ENCODE results near the gene CALML4. TPM values are rescaled to one million over a fixed set of nuclear protein-coding genes. Genes with fewer than 3 reads are reported as not detected.
"Not testable (repeated sequence)": the region's sequence is repeated elsewhere in the genome, so short reads cannot be mapped to it uniquely, and the experiment has no call there.

Gene CALML4
- total and polyA plus RNA-seq, 4 donors: 4.4 to 21.3 (median 6.9) TPM

GRCh38 chr15:68183616-68184315 lies 21.4 kb downstream of the CALML4 start:
- no peak for DNase-seq (ENCODE audit: low read depth in 4 of 6, low spot score in 6 of 6)
- H3K36me3 ChIP-seq (ENCODE audit: control insufficient read depth, insufficient read depth, low read length): peaks cover 8% of the 10 kb centered on the region
- H3K4me1 ChIP-seq (ENCODE audit: control insufficient read depth, insufficient read depth, low read length): peaks cover 5% of the 10 kb centered on the region
- H3K4me3 ChIP-seq (ENCODE audit: low read depth, low read length): no peak overlapping the region
- H3K9me3 ChIP-seq (ENCODE audit: control insufficient read depth, insufficient read depth, low read length): no peaks in the 10 kb centered on the region
- H3K27me3 ChIP-seq (ENCODE audit: control insufficient read depth, insufficient read depth, low read length): no peaks in the 10 kb centered on the region
- no CpG with 5 or more reads among the region's 5 CpGs for WGBS (ENCODE audit: insufficient coverage)
- H3K27ac ChIP-seq (ENCODE audit: low read depth, low read length): no peak overlapping the region

DNA sequence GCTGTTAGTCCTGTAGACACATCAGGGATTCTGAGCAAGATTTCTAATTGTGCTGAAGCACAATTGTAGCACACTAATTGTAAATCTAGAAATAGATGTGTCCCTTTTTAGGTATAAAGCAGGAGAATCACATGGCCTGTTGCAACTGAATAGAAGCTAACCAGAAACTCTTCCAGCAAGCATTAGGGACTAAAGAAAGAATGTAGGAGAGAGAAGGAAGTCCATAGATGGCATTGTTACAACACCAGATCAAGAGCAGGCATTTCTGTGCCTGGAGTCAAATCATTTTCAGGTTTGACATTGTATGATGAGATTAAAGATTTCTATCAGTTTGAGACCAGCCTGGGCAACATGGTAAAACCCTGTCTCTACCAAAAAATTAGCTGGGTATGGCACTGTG lies 27.4 kb downstream of the CALML4 start:
- Histone ChIP-seq H3K4me1 (ENCODE audit: control insufficient read depth, insufficient read depth, low read length) (no peaks in the 10 kb centered on the region), H3K9me3 (ENCODE audit: control insufficient read depth, insufficient read depth, low read length) (no peaks in the 10 kb centered on the region), H3K4me3 (ENCODE audit: low read depth, low read length) (no peak overlapping the region), H3K27ac (ENCODE audit: low read depth, low read length) (no peak overlapping the region), H3K36me3 (ENCODE audit: control insufficient read depth, insufficient read depth, low read length) (peaks cover 16% of the 10 kb centered on the region), H3K27me3 (ENCODE audit: control insufficient read depth, insufficient read depth, low read length) (no peaks in the 10 kb centered on the region)
- no peak for DNase-seq (ENCODE audit: low read depth in 4 of 6, low spot score in 6 of 6)

GRCh38 chr15:68176601-68177000 lies 28.5 kb downstream of the CALML4 start:
- WGBS (ENCODE audit: insufficient coverage): no CpG with 5 or more reads among the region's 3 CpGs
- DNase-seq (ENCODE audit: low read depth in 4 of 6, low spot score in 6 of 6): no peak

GRCh38 chr15:68175526-68175925 lies 29.6 kb downstream of the CALML4 start:
- no CpG with 5 or more reads among the region's 2 CpGs for WGBS (ENCODE audit: insufficient coverage)

More at GRCh38 chr15:68176601-68177000, 28.5 kb downstream of the CALML4 start:
- H3K27ac ChIP-seq (ENCODE audit: low read depth, low read length): no peak overlapping the region
- no peak overlapping the region for H3K4me3 ChIP-seq (ENCODE audit: low read depth, low read length)
- H3K9me3 ChIP-seq (ENCODE audit: control insufficient read depth, insufficient read depth, low read length): no peaks in the 10 kb centered on the region
- H3K4me1 ChIP-seq (ENCODE audit: control insufficient read depth, insufficient read depth, low read length): no peaks in the 10 kb centered on the region
- H3K27me3 ChIP-seq (ENCODE audit: control insufficient read depth, insufficient read depth, low read length): no peaks in the 10 kb centered on the region
- H3K36me3 ChIP-seq (ENCODE audit: control insufficient read depth, insufficient read depth, low read length): peaks cover 13% of the 10 kb centered on the region

DNA sequence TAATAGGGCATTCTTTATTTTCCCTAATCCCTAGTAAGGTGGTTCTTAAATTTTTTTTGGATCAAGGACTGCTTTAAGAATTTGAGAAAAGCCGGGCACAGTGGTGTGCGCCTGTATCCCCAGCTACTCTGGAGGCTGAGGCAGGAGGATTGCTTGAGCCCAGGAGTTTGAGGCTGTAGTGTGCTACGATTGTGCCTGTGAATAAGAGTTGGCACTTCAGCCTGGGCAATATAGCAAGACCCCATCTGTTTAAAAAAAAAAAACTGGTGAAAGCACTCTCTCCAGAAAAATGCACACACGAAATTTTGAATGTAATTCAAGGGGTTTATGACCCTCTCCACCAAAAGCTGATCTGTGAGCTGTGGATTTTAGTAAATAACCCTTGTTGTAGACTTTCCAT lies 32.0 kb downstream of the CALML4 start:
- Histone ChIP-seq H3K4me3 (ENCODE audit: low read depth, low read length) (no peak overlapping the region), H3K27me3 (ENCODE audit: control insufficient read depth, insufficient read depth, low read length) (no peaks in the 10 kb centered on the region), H3K36me3 (ENCODE audit: control insufficient read depth, insufficient read depth, low read length) (peaks cover 10% of the 10 kb centered on the region), H3K27ac (ENCODE audit: low read depth, low read length) (no peak overlapping the region), H3K9me3 (ENCODE audit: control insufficient read depth, insufficient read depth, low read length) (no peaks in the 10 kb centered on the region), H3K4me1 (ENCODE audit: control insufficient read depth, insufficient read depth, low read length) (no peaks in the 10 kb centered on the region)
- WGBS (ENCODE audit: insufficient coverage): 100% methylated on average over 2 of the region's 4 CpGs
- no peak for DNase-seq (ENCODE audit: low read depth in 4 of 6, low spot score in 6 of 6)

More at GRCh38 chr15:68175526-68175925, 29.6 kb downstream of the CALML4 start:
- Histone ChIP-seq H3K4me1 (ENCODE audit: control insufficient read depth, insufficient read depth, low read length) (no peaks in the 10 kb centered on the region), H3K36me3 (ENCODE audit: control insufficient read depth, insufficient read depth, low read length) (peaks cover 13% of the 10 kb centered on the region), H3K4me3 (ENCODE audit: low read depth, low read length) (no peak overlapping the region), H3K27me3 (ENCODE audit: control insufficient read depth, insufficient read depth, low read length) (no peaks in the 10 kb centered on the region), H3K27ac (ENCODE audit: low read depth, low read length) (no peak overlapping the region), H3K9me3 (ENCODE audit: control insufficient read depth, insufficient read depth, low read length) (no peaks in the 10 kb centered on the region)
- DNase-seq (ENCODE audit: low read depth in 4 of 6, low spot score in 6 of 6): no peak

GRCh38 chr15:68172037-68172436 lies 33.1 kb downstream of the CALML4 start:
- no CpG with 5 or more reads among the region's 2 CpGs for WGBS (ENCODE audit: insufficient coverage)
- not testable (repeated sequence) for H3K4me3 ChIP-seq (ENCODE audit: low read depth, low read length); H3K36me3 ChIP-seq (ENCODE audit: control insufficient read depth, insufficient read depth, low read length); H3K27me3 ChIP-seq (ENCODE audit: control insufficient read depth, insufficient read depth, low read length); H3K27ac ChIP-seq (ENCODE audit: low read depth, low read length); H3K9me3 ChIP-seq (ENCODE audit: control insufficient read depth, insufficient read depth, low read length); DNase-seq (ENCODE audit: low read depth in 4 of 6, low spot score in 6 of 6); H3K4me1 ChIP-seq (ENCODE audit: control insufficient read depth, insufficient read depth, low read length)

- H3K27ac ChIP-seq (ENCODE audit: low read depth, low read length): no peak overlapping the region
- H3K9me3 ChIP-seq (ENCODE audit: control insufficient read depth, insufficient read depth, low read length): no peaks in the 10 kb centered on the region
- H3K4me3 ChIP-seq (ENCODE audit: low read depth, low read length): no peak overlapping the region
- H3K4me1 ChIP-seq (ENCODE audit: control insufficient read depth, insufficient read depth, low read length): no peaks in the 10 kb centered on the region
- H3K36me3 ChIP-seq (ENCODE audit: control insufficient read depth, insufficient read depth, low read length): peaks cover 3% of the 10 kb centered on the region
- H3K27me3 ChIP-seq (ENCODE audit: control insufficient read depth, insufficient read depth, low read length): no peaks in the 10 kb centered on the region
- 92% methylated on average over 3 of the region's 4 CpGs for WGBS (ENCODE audit: insufficient coverage)
- DNase-seq (ENCODE audit: low read depth in 4 of 6, low spot score in 6 of 6): no peak
These were observed 38.3 kb downstream of the CALML4 start for GRCh38 chr15:68166847-68167246.

GRCh38 chr15:68163191-68163590 lies 41.9 kb downstream of the CALML4 start:
- Histone ChIP-seq H3K4me3 (ENCODE audit: low read depth, low read length) (no peak overlapping the region), H3K27ac (ENCODE audit: low read depth, low read length) (no peak overlapping the region), H3K36me3 (ENCODE audit: control insufficient read depth, insufficient read depth, low read length) (no peaks in the 10 kb centered on the region), H3K4me1 (ENCODE audit: control insufficient read depth, insufficient read depth, low read length) (no peaks in the 10 kb centered on the region), H3K27me3 (ENCODE audit: control insufficient read depth, insufficient read depth, low read length) (no peaks in the 10 kb centered on the region), H3K9me3 (ENCODE audit: control insufficient read depth, insufficient read depth, low read length) (no peaks in the 10 kb centered on the region)
- DNase-seq (ENCODE audit: low read depth in 4 of 6, low spot score in 6 of 6): no peak

- H3K36me3 ChIP-seq (ENCODE audit: control insufficient read depth, insufficient read depth, low read length): peaks cover 2% of the 10 kb centered on the region
- 94% methylated on average over 3 of the region's 3 CpGs for WGBS (ENCODE audit: insufficient coverage)
- H3K4me3 ChIP-seq (ENCODE audit: low read depth, low read length): no peak overlapping the region
- no peak for DNase-seq (ENCODE audit: low read depth in 4 of 6, low spot score in 6 of 6)
- no peaks in the 10 kb centered on the region for H3K4me1 ChIP-seq (ENCODE audit: control insufficient read depth, insufficient read depth, low read length)
- no peaks in the 10 kb centered on the region for H3K9me3 ChIP-seq (ENCODE audit: control insufficient read depth, insufficient read depth, low read length)
- no peaks in the 10 kb centered on the region for H3K27me3 ChIP-seq (ENCODE audit: control insufficient read depth, insufficient read depth, low read length)
- no peak overlapping the region for H3K27ac ChIP-seq (ENCODE audit: low read depth, low read length)
These were observed 47.0 kb downstream of the CALML4 start for GRCh38 chr15:68158046-68158628.

GRCh38 chr15:68157074-68157473 lies 48.1 kb downstream of the CALML4 start:
- H3K4me3 ChIP-seq (ENCODE audit: low read depth, low read length): no peak overlapping the region
- peaks cover 2% of the 10 kb centered on the region for H3K36me3 ChIP-seq (ENCODE audit: control insufficient read depth, insufficient read depth, low read length)
- H3K9me3 ChIP-seq (ENCODE audit: control insufficient read depth, insufficient read depth, low read length): no peaks in the 10 kb centered on the region
- no peaks in the 10 kb centered on the region for H3K27me3 ChIP-seq (ENCODE audit: control insufficient read depth, insufficient read depth, low read length)
- WGBS (ENCODE audit: insufficient coverage): no CpG with 5 or more reads among the region's 1 CpG
- no peak overlapping the region for H3K27ac ChIP-seq (ENCODE audit: low read depth, low read length)
- no peaks in the 10 kb centered on the region for H3K4me1 ChIP-seq (ENCODE audit: control insufficient read depth, insufficient read depth, low read length)
- no peak for DNase-seq (ENCODE audit: low read depth in 4 of 6, low spot score in 6 of 6)

Measured in spinal cord (tissue), 10 donors.